Measurements from ENCODE around the gene ACER3.
"Not testable (repeated sequence)": the region's sequence is repeated elsewhere in the genome, so short reads cannot be mapped to it uniquely, and the experiment has no call there.

The ACER3 gene

GRCh38 chr11:77009533-77010160 lies 148.9 kb downstream of the ACER3 start:
- no peak for DNase-seq

GRCh38 chr11:77014669-77015068 lies 154.0 kb downstream of the ACER3 start:
- no peak for DNase-seq

GRCh38 chr11:77018396-77018924 lies 157.7 kb downstream of the ACER3 start:
- DNase-seq = not testable (repeated sequence)

- DNase-seq = no peak
Measured at GRCh38 chr11:77019976-77020595, 159.4 kb downstream of the ACER3 start.

GRCh38 chr11:77020734-77021133 lies 160.0 kb downstream of the ACER3 start:
- no peak for DNase-seq

GRCh38 chr11:77024745-77025144 lies 164.0 kb downstream of the ACER3 start:
- no peak for DNase-seq

- DNase-seq = no peak
Measured at GRCh38 chr11:77026221-77026620, 165.5 kb downstream of the ACER3 start.

GRCh38 chr11:77026743-77027142 lies 166.0 kb downstream of the ACER3 start:
- DNase-seq = no peak

GRCh38 chr11:77027275-77027674 lies 166.6 kb downstream of the ACER3 start:
- DNase-seq = no peak

- DNase-seq = no peak
Measured at GRCh38 chr11:77029829-77030228, 169.1 kb downstream of the ACER3 start.

GRCh38 chr11:77030834-77031414 lies 170.2 kb downstream of the ACER3 start:
- DNase-seq = no peak

GRCh38 chr11:77031599-77031998 lies 170.9 kb downstream of the ACER3 start:
- no peak for DNase-seq

- DNase-seq = no peak
Measured at GRCh38 chr11:77035039-77035438, 174.3 kb downstream of the ACER3 start.

- no peak for DNase-seq
Measured at GRCh38 chr11:77035580-77035979, 174.9 kb downstream of the ACER3 start.

- DNase-seq = no peak
Measured at GRCh38 chr11:77036398-77036797, 175.7 kb downstream of the ACER3 start.

- DNase-seq = no peak
Measured at GRCh38 chr11:77037057-77037456, 176.3 kb downstream of the ACER3 start.

- DNase-seq = no peak
Measured at GRCh38 chr11:77038029-77038824, 177.5 kb downstream of the ACER3 start.

- no peak for DNase-seq
Measured at GRCh38 chr11:77038825-77039326, 178.2 kb downstream of the ACER3 start.

- peak; percentile 52 for DNase-seq
Measured at GRCh38 chr11:77039491-77040400, 179.0 kb downstream of the ACER3 start.

GRCh38 chr11:77040401-77040777 lies 179.7 kb downstream of the ACER3 start:
- no peak for DNase-seq

- no peak for DNase-seq
Measured at GRCh38 chr11:77040889-77041288, 180.2 kb downstream of the ACER3 start.

- DNase-seq = no peak
Measured at GRCh38 chr11:77042111-77042726, 181.5 kb downstream of the ACER3 start.

All from femur (tissue), 1 donor.